Progenitor cell of endocrine pancreas (in vitro differentiated cells): ENCODE data around the gene PSMF1. TPM values are rescaled to one million over a fixed set of nuclear protein-coding genes. Genes with fewer than 3 reads are reported as not detected.
A peak's percentile ranks its signal among the peaks of the same experiment; 100 is the strongest.

Source experiments
- DNase-seq: peaks from one replicate; pipeline ENCODE4 v3.0.0; 2021; ENCODE audit warnings: low spot score; ENCODE audit not compliant: unreplicated experiment
- H3K27ac Mint-ChIP-seq: 2 replicates; pipeline ENCODE4 v1.8.0; 2021; ENCODE audit warnings: mild to moderate bottlenecking, moderate library complexity, mixed read lengths
- H3K27me3 Mint-ChIP-seq: 2 replicates; pipeline ENCODE4 v1.8.0; 2021; ENCODE audit warnings: mixed read lengths
- H3K36me3 Mint-ChIP-seq: 2 replicates; pipeline ENCODE4 v1.8.0; 2022; ENCODE audit warnings: mixed read lengths; ENCODE audit not compliant: insufficient read depth
- H3K4me1 Mint-ChIP-seq: 2 replicates; pipeline ENCODE4 v1.8.0; 2021; ENCODE audit warnings: low read depth, mixed read lengths
- H3K4me3 Mint-ChIP-seq: 2 replicates; pipeline ENCODE4 v1.8.0; 2021; ENCODE audit warnings: low read depth, mild to moderate bottlenecking, moderate library complexity, mixed read lengths
- H3K9me3 Mint-ChIP-seq: 2 replicates; pipeline ENCODE4 v1.8.0; 2021; ENCODE audit warnings: low read depth, mixed read lengths
- long read RNA-seq: library from polyadenylated mRNA; unstranded; transcript quantifications from one replicate; pipeline ENCODE4 v2.0.0, GENCODE V29; 2020
- total RNA-seq: library from RNA; stranded (reverse); gene quantifications from 2 replicates; pipeline ENCODE4 v1.2.1, GENCODE V29; 2021
- TF ChIP-seq, protein P1 (sequence below): fragments of 200-600 bp; sonication (generic); IDR thresholded peaks from one replicate; pipeline ENCODE4 v1.5.0; 2021; ENCODE audit warnings: antibody characterized with exemption, mild to moderate bottlenecking; ENCODE audit not compliant: unreplicated experiment

The PSMF1 gene
- total RNA-seq: 92.5 and 94.5 TPM in 2 replicates
- long read RNA-seq, full-length matches to known transcripts: 128 of 150 reads
- long read RNA-seq, partial matches to known transcripts: 7 of 150 reads
- long read RNA-seq, other reads (novel, unspliced or antisense): 15 of 150 reads

DNA sequence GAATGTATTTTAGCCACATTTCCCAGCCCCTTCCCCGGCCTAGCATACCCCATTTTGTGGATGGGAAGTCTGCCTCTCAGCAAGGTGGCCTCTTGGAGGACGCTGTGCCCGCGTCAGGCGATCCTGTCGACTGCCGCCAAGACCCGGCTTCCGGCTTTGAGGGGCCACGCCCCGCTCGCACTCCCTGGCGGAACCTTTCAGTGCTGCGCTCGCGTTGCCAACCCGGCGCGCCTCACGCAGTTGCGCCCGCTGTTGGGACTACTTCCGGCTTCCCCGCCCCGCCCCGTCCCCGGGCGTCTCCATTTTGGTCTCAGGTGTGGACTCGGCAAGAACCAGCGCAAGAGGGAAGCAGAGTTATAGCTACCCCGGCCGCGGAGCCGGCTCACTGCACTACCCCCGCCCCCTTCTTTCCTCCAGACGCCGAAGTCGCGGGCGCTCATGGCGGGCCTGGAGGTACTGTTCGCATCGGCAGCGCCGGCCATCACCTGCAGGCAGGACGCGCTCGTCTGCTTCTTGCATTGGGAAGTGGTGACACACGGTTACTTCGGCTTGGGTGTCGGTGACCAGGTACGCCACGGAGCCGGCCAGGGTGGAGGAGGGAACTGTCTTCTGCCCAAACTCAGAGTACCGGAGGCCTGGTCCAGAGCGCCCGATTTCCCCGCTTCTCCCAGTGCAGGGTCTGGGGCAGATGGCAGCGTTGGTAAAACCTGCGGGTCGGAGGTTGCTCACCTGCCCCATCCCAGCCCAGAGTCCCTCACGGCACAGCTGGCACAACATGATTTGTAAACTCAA, at the start of gene PSMF1:
PSMF1 (plus strand) TSS at position 267 of the 792 bp plus-strand sequence; CDS start at position 439, 172 bp downstream.
- Mint-ChIP-seq H3K4me1 (peaks cover 28% of the 10 kb centered on the region), H3K9me3 (no peaks in the 10 kb centered on the region), H3K27me3 (peaks cover 6% of the 10 kb centered on the region), H3K4me3 (peak within 1 kb of the TSS; percentile 94), H3K27ac (peak within 1 kb of the TSS; percentile 87), H3K36me3 (no peaks in the 10 kb centered on the region)
- TF ChIP-seq, protein P1, sequence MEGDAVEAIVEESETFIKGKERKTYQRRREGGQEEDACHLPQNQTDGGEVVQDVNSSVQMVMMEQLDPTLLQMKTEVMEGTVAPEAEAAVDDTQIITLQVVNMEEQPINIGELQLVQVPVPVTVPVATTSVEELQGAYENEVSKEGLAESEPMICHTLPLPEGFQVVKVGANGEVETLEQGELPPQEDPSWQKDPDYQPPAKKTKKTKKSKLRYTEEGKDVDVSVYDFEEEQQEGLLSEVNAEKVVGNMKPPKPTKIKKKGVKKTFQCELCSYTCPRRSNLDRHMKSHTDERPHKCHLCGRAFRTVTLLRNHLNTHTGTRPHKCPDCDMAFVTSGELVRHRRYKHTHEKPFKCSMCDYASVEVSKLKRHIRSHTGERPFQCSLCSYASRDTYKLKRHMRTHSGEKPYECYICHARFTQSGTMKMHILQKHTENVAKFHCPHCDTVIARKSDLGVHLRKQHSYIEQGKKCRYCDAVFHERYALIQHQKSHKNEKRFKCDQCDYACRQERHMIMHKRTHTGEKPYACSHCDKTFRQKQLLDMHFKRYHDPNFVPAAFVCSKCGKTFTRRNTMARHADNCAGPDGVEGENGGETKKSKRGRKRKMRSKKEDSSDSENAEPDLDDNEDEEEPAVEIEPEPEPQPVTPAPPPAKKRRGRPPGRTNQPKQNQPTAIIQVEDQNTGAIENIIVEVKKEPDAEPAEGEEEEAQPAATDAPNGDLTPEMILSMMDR: no peak
- peak; percentile 92 for DNase-seq

GRCh38 chr20:1072258-1072657, 46.1 kb upstream of the PSMF1 start:
- Mint-ChIP-seq H3K27me3 (no peaks in the 10 kb centered on the region), H3K4me1 (no peaks in the 10 kb centered on the region), H3K9me3 (peaks cover 5% of the 10 kb centered on the region), H3K27ac (no peak overlapping the region), H3K36me3 (no peaks in the 10 kb centered on the region), H3K4me3 (no peak overlapping the region)
- TF ChIP-seq, protein P1: no peak
- DNase-seq: no peak

DNA sequence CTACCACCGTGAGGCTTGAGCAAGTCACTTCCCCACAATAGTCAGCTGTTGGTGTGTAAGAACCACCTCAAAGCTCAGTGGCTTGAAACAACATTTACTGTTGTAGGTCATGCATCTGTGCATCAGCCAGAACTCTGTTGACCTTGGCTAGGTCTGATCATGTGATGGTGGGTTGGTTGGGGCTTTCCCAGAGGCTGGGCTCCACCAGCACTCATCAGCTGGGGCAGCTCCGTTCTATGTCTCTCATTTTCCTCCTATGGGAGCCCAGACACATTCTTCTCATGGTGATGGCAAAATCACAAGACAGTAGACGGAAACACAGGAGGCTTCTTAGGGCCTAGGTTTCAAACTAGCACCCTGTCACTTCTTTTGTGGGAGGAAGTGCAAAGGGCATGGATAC, 42.8 kb upstream of the PSMF1 start:
- no peak overlapping the region for H3K27ac Mint-ChIP-seq
- TF ChIP-seq, protein P1: no peak

GRCh38 chr20:1081891-1082290, 36.5 kb upstream of the PSMF1 start:
- TF ChIP-seq, protein P1: no peak
- DNase-seq: no peak
- Mint-ChIP-seq H3K4me3 (no peak overlapping the region), H3K4me1 (no peaks in the 10 kb centered on the region), H3K9me3 (peaks cover 9% of the 10 kb centered on the region), H3K27me3 (peaks cover 6% of the 10 kb centered on the region), H3K27ac (no peak overlapping the region), H3K36me3 (no peaks in the 10 kb centered on the region)

More for the DNA sequence above, 42.8 kb upstream of the PSMF1 start:
- no peak for DNase-seq
- H3K36me3 Mint-ChIP-seq: no peaks in the 10 kb centered on the region
- no peaks in the 10 kb centered on the region for H3K4me1 Mint-ChIP-seq
- H3K27me3 Mint-ChIP-seq: peaks cover 3% of the 10 kb centered on the region
- peaks cover 5% of the 10 kb centered on the region for H3K9me3 Mint-ChIP-seq
- H3K4me3 Mint-ChIP-seq: no peak overlapping the region

GRCh38 chr20:1083431-1084080, 34.8 kb upstream of the PSMF1 start:
- DNase-seq: no peak
- no peak overlapping the region for H3K4me3 Mint-ChIP-seq
- no peaks in the 10 kb centered on the region for H3K36me3 Mint-ChIP-seq
- peaks cover 9% of the 10 kb centered on the region for H3K9me3 Mint-ChIP-seq
- TF ChIP-seq, protein P1: no peak
- no peak overlapping the region for H3K27ac Mint-ChIP-seq
- peaks cover 6% of the 10 kb centered on the region for H3K27me3 Mint-ChIP-seq
- H3K4me1 Mint-ChIP-seq: no peaks in the 10 kb centered on the region
